ENCODE results near the gene NTM.

- TF ChIP-seq CTCF (IDR thresholded peaks at IDR 0.05) (no peak), POLR2A (IDR thresholded peaks at IDR 0.05) (no peak)
These were observed 394.2 kb downstream of the NTM start for GRCh38 chr11:131764649-131765048.

All from uterus (tissue), 2 donors.